ENCODE results near the gene KCNMA1. TPM values are rescaled to one million over a fixed set of nuclear protein-coding genes. Genes with fewer than 3 reads are reported as not detected.

KCNMA1 gene
- total and polyA plus RNA-seq, 3 donors from 2014 or later: 13.6 to 36.1 (median 24.7) TPM

DNA sequence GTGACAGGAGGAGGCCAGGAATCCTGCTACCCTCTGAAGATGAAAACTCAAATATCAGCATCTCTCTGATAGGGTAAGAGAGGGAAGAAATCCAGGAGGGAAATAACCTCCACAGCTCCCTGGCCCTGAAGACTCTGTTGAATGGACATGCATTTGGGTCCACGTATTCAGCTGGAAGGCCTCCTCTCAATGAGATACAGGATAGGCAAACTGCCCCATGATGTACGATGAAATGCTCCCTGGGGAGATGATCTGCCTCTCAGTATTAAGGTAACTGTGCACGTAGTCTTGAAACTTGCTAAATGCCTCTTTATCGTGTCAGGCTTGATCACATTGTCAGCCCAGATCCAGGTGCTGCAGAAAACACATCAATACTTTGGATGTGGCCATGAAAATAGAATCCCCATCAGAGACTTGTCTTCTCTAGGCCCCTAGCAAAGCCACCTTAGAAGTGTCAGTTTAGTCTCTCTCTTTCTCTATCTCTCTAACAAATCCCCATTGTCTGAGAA, 384.0 kb downstream of the KCNMA1 start:
- Histone ChIP-seq H3K9me3 (no peaks in the 10 kb centered on the region), H3K27ac (no peak overlapping the region), H3K36me3 (ENCODE audit: low read depth, missing control alignments) (no peaks in the 10 kb centered on the region), H3K27me3 (no peaks in the 10 kb centered on the region), H3K4me3 (no peak overlapping the region), H3K4me1 (no peaks in the 10 kb centered on the region)
- DNase-seq: no peak
- TF ChIP-seq POLR2A (IDR thresholded peaks at IDR 0.05): no peak
- TF ChIP-seq, protein P1, sequence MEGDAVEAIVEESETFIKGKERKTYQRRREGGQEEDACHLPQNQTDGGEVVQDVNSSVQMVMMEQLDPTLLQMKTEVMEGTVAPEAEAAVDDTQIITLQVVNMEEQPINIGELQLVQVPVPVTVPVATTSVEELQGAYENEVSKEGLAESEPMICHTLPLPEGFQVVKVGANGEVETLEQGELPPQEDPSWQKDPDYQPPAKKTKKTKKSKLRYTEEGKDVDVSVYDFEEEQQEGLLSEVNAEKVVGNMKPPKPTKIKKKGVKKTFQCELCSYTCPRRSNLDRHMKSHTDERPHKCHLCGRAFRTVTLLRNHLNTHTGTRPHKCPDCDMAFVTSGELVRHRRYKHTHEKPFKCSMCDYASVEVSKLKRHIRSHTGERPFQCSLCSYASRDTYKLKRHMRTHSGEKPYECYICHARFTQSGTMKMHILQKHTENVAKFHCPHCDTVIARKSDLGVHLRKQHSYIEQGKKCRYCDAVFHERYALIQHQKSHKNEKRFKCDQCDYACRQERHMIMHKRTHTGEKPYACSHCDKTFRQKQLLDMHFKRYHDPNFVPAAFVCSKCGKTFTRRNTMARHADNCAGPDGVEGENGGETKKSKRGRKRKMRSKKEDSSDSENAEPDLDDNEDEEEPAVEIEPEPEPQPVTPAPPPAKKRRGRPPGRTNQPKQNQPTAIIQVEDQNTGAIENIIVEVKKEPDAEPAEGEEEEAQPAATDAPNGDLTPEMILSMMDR (IDR thresholded peaks at IDR 0.05): no peak
- intact Hi-C loops (cut with DNase I; ENCODE audit: low total_unique reads): no loop called here
- 87 to 91% methylated on average over 4 of the region's 4 CpGs for WGBS, 2 donors

DNA sequence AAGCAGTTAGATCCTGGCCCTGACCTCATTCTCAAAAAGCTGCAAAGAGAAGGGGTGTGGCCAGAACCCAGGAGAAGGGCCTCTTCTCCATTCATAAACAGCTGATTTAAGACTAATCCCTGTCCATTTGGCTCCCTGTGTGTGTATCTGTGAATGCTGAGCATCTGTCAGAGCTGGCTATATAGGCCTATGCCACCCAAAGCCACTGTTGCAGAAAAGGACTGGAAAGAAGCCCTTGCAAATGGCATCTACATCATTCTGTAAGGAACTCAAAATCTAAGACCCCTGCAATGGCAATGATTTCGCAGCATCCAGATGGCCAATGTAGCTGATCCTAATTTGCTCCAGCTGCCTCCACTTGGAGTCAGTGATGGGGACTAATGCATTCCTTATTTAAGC, 384.5 kb downstream of the KCNMA1 start:
- intact Hi-C loops (cut with DNase I; ENCODE audit: low total_unique reads): no loop called here
- WGBS, 2 donors: 86 to 89% methylated on average over 1 of the region's 1 CpG
- no peak for TF ChIP-seq POLR2A (IDR thresholded peaks at IDR 0.05)
- TF ChIP-seq, protein P1 (IDR thresholded peaks at IDR 0.05): no peak
- Histone ChIP-seq H3K27me3 (no peaks in the 10 kb centered on the region), H3K4me1 (no peaks in the 10 kb centered on the region), H3K9me3 (no peaks in the 10 kb centered on the region), H3K4me3 (no peak overlapping the region), H3K36me3 (ENCODE audit: low read depth, missing control alignments) (no peaks in the 10 kb centered on the region), H3K27ac (no peak overlapping the region)
- no peak for DNase-seq

DNA sequence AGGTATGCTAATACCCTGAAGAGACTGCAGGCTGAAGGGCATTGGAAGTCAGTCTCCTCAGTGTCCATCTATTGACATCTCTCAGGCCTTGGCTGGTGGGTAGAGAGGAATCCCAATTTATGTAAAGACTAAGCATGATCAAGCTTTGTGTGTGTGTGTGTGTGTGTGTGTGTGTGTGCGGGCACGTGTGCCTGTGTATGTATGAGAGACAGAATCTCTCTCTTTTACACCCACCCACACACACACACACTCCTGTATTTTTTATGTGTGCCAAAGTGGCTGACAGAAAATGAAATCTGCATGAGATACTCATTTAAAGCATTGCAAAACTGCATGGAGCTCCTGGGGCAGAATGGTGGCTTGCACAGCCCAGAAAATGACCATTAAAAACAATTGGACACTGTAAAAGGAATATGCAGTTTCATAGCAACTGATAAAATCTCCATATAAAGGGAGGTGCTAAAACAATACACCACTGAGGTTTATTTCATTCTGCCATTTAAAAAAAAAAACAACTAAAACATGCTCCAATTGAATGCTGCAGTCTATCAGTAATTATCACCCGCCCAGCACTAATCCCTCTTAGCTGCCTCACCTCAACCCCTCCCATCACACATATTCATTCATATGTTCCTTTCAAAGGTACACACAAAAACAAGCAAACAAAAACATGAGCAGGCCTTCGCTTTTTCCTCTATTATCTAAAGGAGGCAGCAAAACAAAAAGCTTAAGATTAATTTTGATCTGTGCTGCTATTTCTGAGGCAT, 385.0 kb downstream of the KCNMA1 start:
- Histone ChIP-seq H3K27me3 (no peaks in the 10 kb centered on the region), H3K4me1 (no peaks in the 10 kb centered on the region), H3K27ac (no peak overlapping the region), H3K9me3 (no peaks in the 10 kb centered on the region), H3K4me3 (no peak overlapping the region), H3K36me3 (ENCODE audit: low read depth, missing control alignments) (no peaks in the 10 kb centered on the region)
- intact Hi-C loops (cut with DNase I; ENCODE audit: low total_unique reads): no loop called here
- DNase-seq: no peak
- WGBS, 2 donors: 79 to 86% methylated on average over 4 of the region's 4 CpGs
- no peak for TF ChIP-seq POLR2A (IDR thresholded peaks at IDR 0.05)
- TF ChIP-seq, protein P1 (IDR thresholded peaks at IDR 0.05): no peak

DNA sequence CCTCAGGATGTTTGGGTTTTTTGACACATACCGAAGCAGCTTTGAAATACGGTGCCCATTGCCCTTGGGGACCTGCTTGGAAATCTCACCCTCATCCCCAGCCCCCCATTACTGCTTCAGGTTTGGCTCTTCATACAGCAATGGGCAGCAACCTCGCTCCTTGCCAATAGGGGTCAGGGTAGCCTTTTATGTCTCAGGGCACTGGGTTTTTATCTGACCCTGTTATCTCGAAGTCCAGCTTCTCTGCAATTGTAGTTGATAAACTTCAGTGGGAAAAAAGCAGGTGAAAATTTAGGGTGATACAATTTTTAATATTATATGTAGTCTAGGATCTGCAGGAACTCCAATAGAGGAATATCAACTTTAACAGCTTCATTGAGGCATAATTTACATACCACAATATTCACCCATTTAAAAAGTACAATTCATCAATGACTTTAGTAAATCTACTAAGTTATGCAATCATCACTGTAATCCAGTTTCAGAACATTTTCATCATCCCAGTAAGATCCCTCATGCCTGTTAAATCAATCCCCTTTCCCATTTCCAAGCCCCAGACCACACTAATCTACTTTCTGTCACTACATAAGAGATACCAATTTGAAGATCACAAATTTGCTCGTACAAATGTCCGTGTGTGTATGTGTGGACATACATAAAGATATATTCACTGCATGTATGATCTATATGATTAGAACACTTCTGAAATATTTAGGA, 386.2 kb downstream of the KCNMA1 start:
- no peaks in the 10 kb centered on the region for H3K27me3 ChIP-seq
- TF ChIP-seq, protein P1 (IDR thresholded peaks at IDR 0.05): peak in 1 of 3 experiments; percentile 32
- TF ChIP-seq POLR2A (IDR thresholded peaks at IDR 0.05): no peak
- H3K4me1 ChIP-seq: peaks cover 6% of the 10 kb centered on the region
- H3K4me3 ChIP-seq: no peak overlapping the region
- H3K9me3 ChIP-seq: no peaks in the 10 kb centered on the region
- DNase-seq: peak; percentile 65
- no peak overlapping the region for H3K27ac ChIP-seq
- 72 to 84% methylated on average over 6 of the region's 6 CpGs for WGBS, 2 donors
- intact Hi-C loops (cut with DNase I; ENCODE audit: low total_unique reads): no loop called here
- H3K36me3 ChIP-seq (ENCODE audit: low read depth, missing control alignments): no peaks in the 10 kb centered on the region
